B cell (primary cell): ENCODE data around the gene SERHL2. TPM values are rescaled to one million over a fixed set of nuclear protein-coding genes. Genes with fewer than 3 reads are reported as not detected.
A peak's percentile ranks its signal among the peaks of the same experiment; 100 is the strongest.
"Not testable (repeated sequence)": the region's sequence is repeated elsewhere in the genome, so short reads cannot be mapped to it uniquely, and the experiment has no call there.

Experiments used
- ATAC-seq: fragments of 200-7000 bp; cut with Tn5 transposase; one replicate; pipeline ENCODE4 v1.10.0; 2021; ENCODE audit warnings: low read depth, mild to moderate bottlenecking, moderate number of reproducible peaks, moderate library complexity
- CTCF ChIA-PET: fragments of 350-600 bp; sonication (Branson Sonifier 250); formaldehyde crosslinking; loops from one replicate; lab custom pipeline; 2021; ENCODE audit warnings: antibody characterized with exemption, inconsistent platforms; lab: Charles Lee
- POLR2A ChIA-PET: fragments of 350-600 bp; sonication (Branson Sonifier 250); formaldehyde crosslinking; loops from one replicate; lab custom pipeline; 2021; ENCODE audit warnings: antibody characterized with exemption; lab: Charles Lee
- DNase-seq: peaks from one replicate; pipeline ENCODE4 v3.0.0; 2013
- H2AFZ ChIP-seq: 2 replicates; pipeline ENCODE4 v1.6.1; 2012; ENCODE audit warnings: mild to moderate bottlenecking, low read depth, low read length; ENCODE audit not compliant: insufficient read depth, poor library complexity, severe bottlenecking
- H3K27ac ChIP-seq, 2 donors: 1 replicate in 1 of 2; 2 replicates in 1 of 2; pipeline ENCODE4 v1.5.1; 2012 to 2013; ENCODE audit warnings: low read length in 2 of 2, mild to moderate bottlenecking in 2 of 2, moderate library complexity in 1 of 2
- H3K27me3 ChIP-seq, 4 experiments: fragments of 200-600 bp in 1 of 4; sonication (generic) in 1 of 4; replicated peaks in 1 of 4; 1 replicate in 2 of 4; 2 replicates in 2 of 4; pipeline versions ENCODE4 v1.6.1 to v1.7.0; 2013 to 2016; ENCODE audit warnings: low read length in 3 of 4, mild to moderate bottlenecking in 2 of 4, mixed read lengths in 1 of 4, moderate library complexity in 1 of 4; ENCODE audit not compliant: insufficient read depth in 4 of 4, control insufficient read depth in 3 of 4; ENCODE audit errors: control extremely low read depth in 1 of 4
- H3K36me3 ChIP-seq, 2 experiments: replicated peaks in 1 of 2; 1 replicate in 1 of 2; 2 replicates in 1 of 2; pipeline versions ENCODE4 v1.6.1 to v1.7.1; 2013; ENCODE audit warnings: low read length in 1 of 2; ENCODE audit not compliant: insufficient read depth in 2 of 2, control insufficient read depth in 1 of 2; ENCODE audit errors: control extremely low read depth in 1 of 2, extremely low read depth in 1 of 2
- H3K4me1 ChIP-seq, 2 donors: fragments of 200-600 bp in 1 of 2; sonication (generic) in 1 of 2; 1 replicate in 1 of 2; 2 replicates in 1 of 2; pipeline versions ENCODE4 v1.5.1 to v1.6.1; 2013 to 2017; ENCODE audit warnings: low read length in 2 of 2; ENCODE audit not compliant: control insufficient read depth in 2 of 2, insufficient read depth in 2 of 2
- H3K4me2 ChIP-seq: replicated peaks from 2 replicates; pipeline ENCODE3; 2012; ENCODE audit warnings: mild to moderate bottlenecking, low read depth, low read length; ENCODE audit not compliant: poor library complexity, severe bottlenecking
- H3K4me3 ChIP-seq, 5 experiments: fragments of 200-600 bp in 1 of 5; sonication (generic) in 1 of 5; 1 replicate in 3 of 5; 2 replicates in 2 of 5; pipeline versions ENCODE4 v1.5.1 to v1.7.0; 2011 to 2016; ENCODE audit warnings: low read length in 4 of 5, mild to moderate bottlenecking in 4 of 5, low read depth in 2 of 5, control low read depth in 1 of 5, moderate library complexity in 1 of 5; ENCODE audit not compliant: insufficient read depth in 1 of 5; ENCODE audit errors: control extremely low read depth in 1 of 5, extremely low read depth in 1 of 5
- H3K79me2 ChIP-seq: fragments of 200-600 bp; sonication (generic); one replicate; pipeline ENCODE4 v1.6.0; 2016; ENCODE audit warnings: low read length; ENCODE audit not compliant: control insufficient read depth, insufficient read depth
- H3K9ac ChIP-seq: fragments of 200-600 bp; sonication (generic); 2 replicates; pipeline ENCODE4 v1.6.1; 2017; ENCODE audit warnings: mild to moderate bottlenecking, low read length, moderate library complexity
- H3K9me3 ChIP-seq, 3 donors: one replicate each; pipeline versions ENCODE4 v1.6.1 to v1.7.1; 2013; ENCODE audit warnings: low read length in 2 of 3; ENCODE audit not compliant: control insufficient read depth in 2 of 3, insufficient read depth in 1 of 3; ENCODE audit errors: control extremely low read depth in 1 of 3
- H4K20me1 ChIP-seq: 2 replicates; pipeline ENCODE4 v1.6.0; 2012; ENCODE audit warnings: mild to moderate bottlenecking, low read length; ENCODE audit not compliant: insufficient read depth, control insufficient read depth, poor library complexity, severe bottlenecking
- H3K27ac Mint-ChIP-seq: one replicate; pipeline ENCODE4 v1.8.0; 2021; ENCODE audit warnings: mixed read lengths
- H3K27me3 Mint-ChIP-seq: one replicate; pipeline ENCODE4 v1.8.0; 2021; ENCODE audit warnings: mixed read lengths
- H3K4me1 Mint-ChIP-seq: one replicate; pipeline ENCODE4 v1.8.0; 2021; ENCODE audit warnings: mixed read lengths
- H3K4me3 Mint-ChIP-seq: one replicate; pipeline ENCODE4 v1.8.0; 2021; ENCODE audit warnings: mixed read lengths
- H3K9me3 Mint-ChIP-seq: one replicate; pipeline ENCODE4 v1.8.0; 2022; ENCODE audit warnings: mixed read lengths; ENCODE audit not compliant: insufficient read depth
- CTCF ChIP-seq: fragments of 200-600 bp; IDR thresholded peaks from one replicate; pipeline ENCODE4 v1.8.0; 2022; ENCODE audit warnings: antibody characterized with exemption, mild to moderate bottlenecking
- WGBS: methylation state at CpG from one replicate; pipeline ENCODE4 v1.1.5; 2013; ENCODE audit warnings: missing lambda C conversion rate; ENCODE audit not compliant: insufficient coverage; 5-methylcytosine and 5-hydroxymethylcytosine counted together
- intact Hi-C: fragments of 100-400 bp; cut with micrococcal nuclease; formaldehyde crosslinking; loops from one replicate; pipeline ENCODE4 v1.10.0; 2022
- polyA plus RNA-seq: library from polyadenylated mRNA; depleted of rRNA; stranded (reverse); fragments of >200 nt; gene quantifications from 2 replicates; pipeline ENCODE4 v1.2.3, GENCODE V29; 2012
- total RNA-seq, 2 donors: library from RNA; stranded (reverse); fragments of 120-200 nt in 1 of 2; gene quantifications; 1 replicate in 1 of 2; 2 replicates in 1 of 2; pipeline versions ENCODE4 v1.2.3 to v1.2.4, GENCODE V29; 2013 to 2022

The SERHL2 gene
- total and polyA plus RNA-seq, 2 donors (not counting 1 experiment from before 2014, with no cell fraction given): 5.5 to 7.3 TPM

DNA sequence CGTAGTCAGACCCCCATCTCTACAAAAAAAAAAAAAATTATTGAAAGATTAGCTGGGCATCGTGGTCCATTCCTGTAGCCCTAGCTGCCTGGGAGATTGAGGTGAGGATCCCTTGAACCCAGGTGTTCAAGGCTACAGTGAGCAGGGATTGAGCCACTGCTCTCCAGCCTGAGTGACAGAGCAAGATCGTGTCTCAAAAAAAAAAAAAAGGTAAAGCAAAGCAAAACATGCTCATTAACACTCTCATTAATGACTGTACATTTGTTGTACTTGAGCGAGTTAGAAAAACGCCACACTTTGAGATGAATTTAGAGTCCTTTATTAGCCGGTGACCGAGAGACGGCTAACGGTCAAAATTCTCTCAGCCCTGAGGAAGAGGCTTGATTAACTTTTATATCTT, 6.2 kb upstream of the SERHL2 start:
- Histone ChIP-seq H4K20me1 (no peaks in the 10 kb centered on the region), H2AFZ (no peak overlapping the region), H3K27me3 (no peaks in the 10 kb centered on the region), H3K4me1 (peaks cover 30 to 34% of the 10 kb centered on the region in 2 donors), H3K4me2 (no peak overlapping the region), H3K9me3 (no peaks in the 10 kb centered on the region), H3K27ac (no peak overlapping the region), H3K9ac (no peak overlapping the region), H3K79me2 (no peaks in the 10 kb centered on the region), H3K36me3 (no peaks in the 10 kb centered on the region), H3K4me3 (no peak overlapping the region)
- H3K27me3 Mint-ChIP-seq: no peaks in the 10 kb centered on the region
- no peak overlapping the region for H3K4me3 Mint-ChIP-seq
- intact Hi-C loops: no loop called here
- POLR2A ChIA-PET: no interaction called here
- peaks cover 37% of the 10 kb centered on the region for H3K4me1 Mint-ChIP-seq
- CTCF ChIA-PET: interaction anchor here (10.8 kb wide), 1 partner anchor 16 kb away, joined by 86 read pairs; no protein-coding TSS in a partner anchor
- ATAC-seq: no peak
- no peak for TF ChIP-seq CTCF
- DNase-seq: no peak
- no peaks in the 10 kb centered on the region for H3K9me3 Mint-ChIP-seq
- 84% methylated on average over 7 of the region's 9 CpGs for WGBS
- H3K27ac Mint-ChIP-seq: peak overlapping the region; percentile 26

DNA sequence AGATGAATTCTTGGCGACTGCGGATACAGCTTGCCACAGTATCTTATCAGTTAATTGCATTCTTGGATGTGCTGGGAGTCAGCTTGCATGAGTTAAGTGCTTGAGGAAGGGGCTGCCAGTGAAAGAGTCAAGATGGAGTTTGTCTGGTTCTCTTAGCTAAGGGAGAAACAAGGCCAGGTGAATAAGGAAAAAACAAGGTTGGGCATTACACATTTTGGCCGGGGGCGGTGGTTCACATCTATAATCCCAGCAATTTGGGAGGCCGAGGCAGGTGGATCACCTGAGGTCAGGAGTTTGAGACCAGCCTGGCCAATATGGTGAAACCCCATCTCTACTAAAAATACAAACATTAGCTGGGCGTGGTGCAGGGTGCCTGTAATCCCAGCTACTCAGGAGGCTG, 5.6 kb upstream of the SERHL2 start:
- H3K27me3 ChIP-seq, DNase-seq, H2AFZ ChIP-seq, H3K4me3 Mint-ChIP-seq, H3K9ac ChIP-seq, H3K36me3 ChIP-seq, intact Hi-C loops, H3K9me3 ChIP-seq, H3K27ac ChIP-seq, H3K27me3 Mint-ChIP-seq, H3K79me2 ChIP-seq, H4K20me1 ChIP-seq, H3K4me3 ChIP-seq, H3K4me2 ChIP-seq, ATAC-seq, H3K9me3 Mint-ChIP-seq: not testable (repeated sequence)
- ChIA-PET POLR2A (interaction anchor here (1.0 kb wide), 1 partner anchor 12 kb away, joined by 3 read pairs; no protein-coding TSS in a partner anchor), CTCF (interaction anchor here (5.2 to 10.8 kb wide), 2 partner anchors 10 to 16 kb away, joined by 59 to 86 read pairs; no protein-coding TSS in a partner anchor)
- H3K4me1 ChIP-seq: peaks cover 34 to 38% of the 10 kb centered on the region in 2 donors
- Mint-ChIP-seq H3K27ac (peak overlapping the region; percentile 26), H3K4me1 (peaks cover 39% of the 10 kb centered on the region)
- WGBS: 96% methylated on average over 5 of the region's 6 CpGs
